DMS53 treated with DMSO at 0.1 percent for 48 hours (cell line): ENCODE results near the gene STX19.
"Not testable (repeated sequence)": the region's sequence is repeated elsewhere in the genome, so short reads cannot be mapped to it uniquely, and the experiment has no call there.

Experiments used
- DNase-seq: peaks from one replicate; lab custom pipeline; 2025; ENCODE audit not compliant: unreplicated experiment; lab: John Stamatoyannopoulos, UW

STX19 gene

GRCh38 chr3:93979850-93980676 is 48.3 kb downstream of the STX19 start, which contains the start of gene ARL13B:
Gene ARL13B (plus strand): TSS chr3:93980155. CDS start chr3:93980424, 269 bp downstream.
- DNase-seq: peak; percentile 91

- peak; percentile 27 for DNase-seq
Measured at GRCh38 chr3:93973131-93974126, 55.0 kb downstream of the STX19 start, which contains the start of gene PROS1. Gene PROS1 (minus strand): TSS chr3:93973896. CDS start chr3:93973749, 147 bp downstream.

DNA sequence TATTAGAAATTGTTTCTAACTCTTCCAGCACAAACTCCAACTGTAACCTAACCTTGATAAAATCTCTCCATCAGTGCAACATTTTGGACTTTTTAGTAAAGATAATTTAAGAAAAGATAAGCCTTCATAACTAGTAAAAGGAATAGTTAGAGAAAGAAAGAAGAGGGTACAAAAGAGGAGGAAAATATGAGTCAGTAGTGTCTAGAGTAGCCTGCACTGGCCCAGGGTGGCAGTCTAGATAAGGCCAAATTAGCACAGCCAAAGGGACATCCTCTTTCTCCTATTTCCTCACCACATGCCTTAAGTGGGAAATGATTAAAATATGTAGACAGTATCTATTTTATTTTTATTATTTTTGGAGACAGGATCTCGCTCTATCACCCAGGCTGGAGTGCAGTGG is 58.4 kb downstream of the STX19 start:
- DNase-seq: no peak

DNA sequence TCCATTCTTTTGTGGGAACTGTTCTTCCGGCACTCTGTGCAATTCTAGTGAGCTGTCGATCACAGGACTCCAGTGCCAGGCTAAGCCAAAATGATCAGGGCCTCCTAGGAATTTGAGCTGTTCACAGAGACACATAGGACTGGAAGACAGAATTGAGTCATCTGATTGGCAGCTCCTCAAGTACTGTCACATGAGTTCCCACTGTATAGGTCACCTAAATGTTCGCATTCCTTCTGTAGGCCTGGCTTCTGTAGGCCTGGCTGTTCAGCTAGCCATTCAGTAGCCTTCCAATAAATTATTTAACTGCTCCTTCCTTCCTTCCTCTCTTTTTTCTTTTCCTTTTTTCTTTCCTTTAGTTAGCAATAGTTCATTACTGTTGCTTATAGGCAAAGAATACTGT is 59.0 kb downstream of the STX19 start:
- DNase-seq: no peak

DNA sequence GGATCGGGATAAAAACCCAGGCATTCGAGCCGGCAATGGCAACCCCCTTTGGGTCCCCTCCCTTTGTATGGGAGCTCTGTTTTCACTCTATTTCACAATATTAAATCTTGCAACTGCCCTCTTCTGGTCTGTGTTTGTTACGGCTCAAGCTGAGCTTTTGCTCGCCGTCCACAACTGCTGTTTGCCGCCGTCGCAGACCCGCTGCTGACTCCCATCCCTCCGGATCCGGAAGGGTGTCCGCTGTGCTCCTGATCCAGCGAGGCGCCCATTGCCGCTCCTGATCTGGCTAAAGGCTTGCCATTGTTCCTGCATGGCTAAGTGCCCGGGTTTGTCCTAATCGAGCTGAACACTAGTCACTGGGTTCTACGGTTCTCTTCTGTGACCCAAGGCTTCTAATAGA is 63.3 kb downstream of the STX19 start:
- not testable (repeated sequence) for DNase-seq
